GM21737 (cell line): ENCODE measurements around the gene ALKBH4.
"Not testable (repeated sequence)": the region's sequence is repeated elsewhere in the genome, so short reads cannot be mapped to it uniquely, and the experiment has no call there.

Experiments used
- ATAC-seq: cut with Tn5 transposase; IDR thresholded peaks from one replicate; pipeline ENCODE4 v1.9.1; 2021; ENCODE audit warnings: mild to moderate bottlenecking, moderate library complexity; ENCODE audit not compliant: unreplicated experiment

Gene ALKBH4

GRCh38 chr7:102455596-102455995, 9.1 kb downstream of the ALKBH4 start:
- ATAC-seq, result no peak

- not testable (repeated sequence) for ATAC-seq
Observed at GRCh38 chr7:102454932-102455331, 9.7 kb downstream of the ALKBH4 start.

- ATAC-seq, result no peak
Observed at GRCh38 chr7:102454468-102454867, 10.2 kb downstream of the ALKBH4 start.

GRCh38 chr7:102453319-102453718, 11.3 kb downstream of the ALKBH4 start:
- ATAC-seq, result no peak

GRCh38 chr7:102452451-102452850, 12.2 kb downstream of the ALKBH4 start:
- ATAC-seq, result no peak

- no peak for ATAC-seq
Observed at GRCh38 chr7:102451371-102452054, 13.2 kb downstream of the ALKBH4 start.

- no peak for ATAC-seq
Observed at GRCh38 chr7:102450242-102450641, 14.4 kb downstream of the ALKBH4 start.

GRCh38 chr7:102449136-102449535, 15.5 kb downstream of the ALKBH4 start:
- ATAC-seq, result no peak

- no peak for ATAC-seq
Observed at GRCh38 chr7:102447311-102447710, 17.4 kb downstream of the ALKBH4 start.

- ATAC-seq, result no peak
Observed at GRCh38 chr7:102446387-102447156, 18.1 kb downstream of the ALKBH4 start.

GRCh38 chr7:102445674-102446071, 19.0 kb downstream of the ALKBH4 start:
- ATAC-seq, result no peak

- peak; percentile 45 for ATAC-seq
Observed at GRCh38 chr7:102444961-102445673, 19.5 kb downstream of the ALKBH4 start.

GRCh38 chr7:102439963-102440795, 24.5 kb downstream of the ALKBH4 start:
- ATAC-seq, result no peak

- ATAC-seq, result no peak
Observed at GRCh38 chr7:102436118-102436517, 28.5 kb downstream of the ALKBH4 start.

- ATAC-seq, result no peak
Observed at GRCh38 chr7:102434039-102434486, 30.6 kb downstream of the ALKBH4 start.

- ATAC-seq, result peak; percentile 57
Observed at GRCh38 chr7:102433219-102434038, 31.2 kb downstream of the ALKBH4 start, which contains the start of gene ORAI2. TSS of gene ORAI2 (plus strand) at chr7:102433575. CDS start at chr7:102438957, 5,382 bp downstream.

- ATAC-seq, result peak; percentile 22
Observed at GRCh38 chr7:102432442-102433218, 32.0 kb downstream of the ALKBH4 start.

GRCh38 chr7:102431617-102432298, 32.9 kb downstream of the ALKBH4 start:
- ATAC-seq, result peak; percentile 33
